NCI-H524 (cell line): Measurements from ENCODE around the gene SLC39A11.
A peak's percentile ranks its signal among the peaks of the same experiment; 100 is the strongest.
"Not testable (repeated sequence)": the region's sequence is repeated elsewhere in the genome, so short reads cannot be mapped to it uniquely, and the experiment has no call there.

Source experiments
- DNase-seq, 2 experiments: peaks; one replicate each; lab custom pipeline; 2025; lab: John Stamatoyannopoulos, UW

SLC39A11 gene

GRCh38 chr17:72916991-72917390 is 175.5 kb downstream of the SLC39A11 start:
- DNase-seq: no peak

- DNase-seq: peak in 1 of 2 experiments; percentile 32
Measured at GRCh38 chr17:72915625-72916081, 176.8 kb downstream of the SLC39A11 start.

GRCh38 chr17:72913142-72913682 is 179.3 kb downstream of the SLC39A11 start:
- DNase-seq: no peak

GRCh38 chr17:72906306-72906705 is 186.2 kb downstream of the SLC39A11 start:
- DNase-seq: no peak

- DNase-seq: no peak
Measured at GRCh38 chr17:72903522-72903921, 189.0 kb downstream of the SLC39A11 start.

GRCh38 chr17:72901657-72902056 is 190.8 kb downstream of the SLC39A11 start:
- DNase-seq: peak; percentile 31 to 65

GRCh38 chr17:72901083-72901482 is 191.4 kb downstream of the SLC39A11 start:
- DNase-seq: no peak

- DNase-seq: no peak
Measured at GRCh38 chr17:72900654-72900971, 191.9 kb downstream of the SLC39A11 start.

GRCh38 chr17:72898725-72899124 is 193.8 kb downstream of the SLC39A11 start:
- DNase-seq: peak; percentile 96 to 99

GRCh38 chr17:72896288-72896687 is 196.2 kb downstream of the SLC39A11 start:
- not testable (repeated sequence) for DNase-seq

- DNase-seq: no peak
Measured at GRCh38 chr17:72891627-72892026, 200.9 kb downstream of the SLC39A11 start.

- no peak for DNase-seq
Measured at GRCh38 chr17:72890711-72891110, 201.8 kb downstream of the SLC39A11 start.

GRCh38 chr17:72887917-72888316 is 204.6 kb downstream of the SLC39A11 start:
- no peak for DNase-seq

GRCh38 chr17:72887322-72887721 is 205.2 kb downstream of the SLC39A11 start:
- DNase-seq: no peak

GRCh38 chr17:72886622-72887021 is 205.9 kb downstream of the SLC39A11 start:
- DNase-seq: no peak

GRCh38 chr17:72884066-72884465 is 208.4 kb downstream of the SLC39A11 start:
- DNase-seq: no peak

GRCh38 chr17:72883351-72883750 is 209.1 kb downstream of the SLC39A11 start:
- no peak for DNase-seq

- no peak for DNase-seq
Measured at GRCh38 chr17:72882426-72882825, 210.1 kb downstream of the SLC39A11 start.

GRCh38 chr17:72879877-72880276 is 212.6 kb downstream of the SLC39A11 start:
- DNase-seq: no peak

- DNase-seq: no peak
Measured at GRCh38 chr17:72878975-72879660, 213.4 kb downstream of the SLC39A11 start.

- no peak for DNase-seq
Measured at GRCh38 chr17:72877348-72877747, 215.1 kb downstream of the SLC39A11 start.

GRCh38 chr17:72876413-72876812 is 216.1 kb downstream of the SLC39A11 start:
- no peak for DNase-seq

GRCh38 chr17:72875361-72875760 is 217.1 kb downstream of the SLC39A11 start:
- no peak for DNase-seq

GRCh38 chr17:72872396-72872795 is 220.1 kb downstream of the SLC39A11 start:
- DNase-seq: no peak
